Putamen (tissue), 1 donor: Measurements from ENCODE around the gene CKS2.
"Not testable (repeated sequence)": the region's sequence is repeated elsewhere in the genome, so short reads cannot be mapped to it uniquely, and the experiment has no call there.

ENCODE experiments used
- DNase-seq: peaks from one replicate; pipeline ENCODE4 v3.0.0-alpha.2; 2016; ENCODE audit warnings: low spot score

The CKS2 gene

DNA sequence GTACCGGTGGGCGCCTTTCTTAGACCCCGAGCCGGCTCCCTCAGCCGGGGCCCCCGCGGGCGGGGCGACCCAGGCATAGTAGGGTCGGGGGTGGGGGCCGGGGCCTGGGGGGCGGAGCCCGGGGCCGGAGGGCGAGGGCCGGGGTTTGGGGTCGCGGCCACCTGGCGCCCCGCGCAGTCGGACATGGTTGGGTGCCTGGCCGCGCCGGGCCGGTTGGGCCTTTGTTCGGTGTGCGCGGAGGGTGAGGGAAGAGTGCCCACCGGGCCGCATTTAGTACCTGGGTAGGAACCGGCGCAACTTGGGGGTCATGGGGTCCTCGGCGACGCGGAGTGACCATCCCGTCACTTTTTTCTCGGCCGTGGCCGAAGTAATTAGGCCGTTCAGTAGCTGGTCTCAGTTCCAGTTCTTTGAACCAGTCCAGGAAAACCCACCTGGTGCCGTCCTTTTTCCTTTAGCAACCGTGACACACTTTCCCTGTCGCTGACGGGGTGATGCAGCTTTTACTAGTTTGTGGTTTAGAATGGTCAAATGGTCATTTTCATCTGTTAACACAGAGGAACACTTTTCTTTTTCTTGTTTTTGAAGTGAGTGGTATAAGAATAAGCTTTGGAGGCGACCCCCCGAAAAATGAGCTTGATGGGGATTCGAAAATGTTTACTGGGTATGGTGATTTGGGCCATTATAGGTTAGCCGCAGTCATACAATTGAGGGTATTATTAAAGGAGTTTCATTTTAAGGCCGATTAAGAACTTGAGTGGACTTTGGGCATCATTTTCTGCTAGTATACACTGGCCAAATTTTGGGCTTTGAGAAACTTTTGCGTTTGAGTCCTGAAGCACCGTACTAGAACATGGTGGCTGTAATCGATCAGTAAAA lies 589 bp downstream of the CKS2 start:
- no peak for DNase-seq

DNA sequence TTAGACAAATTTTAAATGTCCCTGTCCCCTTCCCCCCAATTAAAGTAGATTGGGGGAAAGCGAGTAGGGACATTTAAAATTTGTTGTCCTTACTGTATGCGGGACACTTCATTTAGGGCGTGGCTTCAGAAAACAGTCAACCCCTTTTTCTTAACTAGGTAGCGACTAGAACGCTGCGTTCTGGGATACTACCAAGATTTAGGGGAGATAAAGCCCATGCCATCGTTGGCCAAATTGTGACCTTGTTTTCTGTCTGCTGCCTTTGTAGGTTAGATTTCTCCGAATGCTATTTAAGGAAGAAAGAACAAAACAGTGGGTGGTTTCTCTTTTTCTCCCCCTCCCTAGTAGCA lies 1.2 kb downstream of the CKS2 start:
- DNase-seq = no peak

DNA sequence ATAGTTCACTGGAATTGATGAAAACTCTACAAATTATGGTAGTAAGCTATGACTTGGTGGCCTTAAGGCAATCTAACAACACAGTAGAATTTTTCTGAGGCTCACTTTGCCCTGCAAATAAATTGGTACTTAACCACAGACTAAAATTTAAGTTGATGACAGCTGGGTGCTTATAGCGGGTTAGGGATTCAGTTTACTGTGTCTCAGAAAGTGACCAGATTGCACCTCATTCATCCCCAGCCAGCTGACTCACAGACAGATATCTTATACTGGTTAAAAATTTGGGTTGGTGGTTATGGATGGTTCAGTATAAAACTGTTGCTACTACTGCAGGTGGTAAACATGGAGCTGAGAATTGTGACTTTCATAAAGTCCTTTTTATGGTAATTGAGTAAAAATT lies 2.8 kb downstream of the CKS2 start:
- DNase-seq = no peak

DNA sequence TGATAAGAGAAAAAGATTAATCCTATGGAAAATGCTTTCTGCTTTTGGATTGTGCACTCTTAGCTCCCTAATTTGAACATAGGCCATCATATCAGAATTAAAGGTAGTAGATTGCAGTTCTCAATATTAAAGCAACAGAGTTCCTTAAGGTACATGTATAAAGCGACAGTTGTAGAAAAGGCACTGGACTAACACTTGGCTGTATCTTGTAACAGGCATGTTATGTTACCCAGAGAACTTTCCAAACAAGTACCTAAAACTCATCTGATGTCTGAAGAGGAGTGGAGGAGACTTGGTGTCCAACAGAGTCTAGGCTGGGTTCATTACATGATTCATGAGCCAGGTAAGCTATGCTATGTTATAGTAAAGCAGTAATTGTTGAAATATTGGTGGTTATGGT lies 4.0 kb downstream of the CKS2 start:
- DNase-seq = no peak

DNA sequence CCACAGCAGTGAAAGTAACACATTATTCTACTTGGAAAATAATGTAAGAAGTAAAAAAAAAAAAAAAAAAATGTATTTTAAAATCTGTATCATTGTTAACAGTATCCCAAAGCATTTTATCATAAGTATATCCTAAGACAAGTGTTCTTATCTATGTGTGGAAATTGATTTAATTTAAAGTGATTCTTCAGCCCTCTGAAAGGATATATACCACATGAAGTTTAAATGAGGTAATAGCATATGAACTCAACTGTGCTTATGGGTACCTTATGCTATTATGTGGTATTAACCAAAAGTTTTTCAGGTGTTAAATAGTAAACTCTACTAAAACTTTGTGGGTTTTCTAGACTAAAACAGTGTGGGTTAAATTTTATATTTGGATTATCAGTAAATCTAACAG lies 4.5 kb downstream of the CKS2 start:
- no peak for DNase-seq

DNA sequence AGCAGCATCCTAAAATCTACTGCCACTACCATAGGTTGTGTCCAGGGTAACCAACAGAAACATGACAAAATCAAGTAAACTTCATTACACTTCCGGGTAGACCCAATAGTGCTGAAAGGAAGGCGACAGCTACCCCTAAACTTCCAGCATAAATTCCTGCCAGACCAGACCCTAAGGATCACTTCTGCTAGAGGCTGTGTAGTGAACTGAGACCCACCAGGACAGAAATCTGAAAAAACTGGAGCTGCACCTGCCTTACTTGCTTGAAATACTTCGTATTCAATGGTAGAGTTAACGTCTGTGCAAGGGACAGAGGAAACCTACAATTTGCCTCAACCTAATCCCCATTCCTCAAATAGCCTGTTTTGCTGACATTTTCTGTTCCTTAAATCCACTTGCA lies 6.3 kb downstream of the CKS2 start:
- DNase-seq = no peak

DNA sequence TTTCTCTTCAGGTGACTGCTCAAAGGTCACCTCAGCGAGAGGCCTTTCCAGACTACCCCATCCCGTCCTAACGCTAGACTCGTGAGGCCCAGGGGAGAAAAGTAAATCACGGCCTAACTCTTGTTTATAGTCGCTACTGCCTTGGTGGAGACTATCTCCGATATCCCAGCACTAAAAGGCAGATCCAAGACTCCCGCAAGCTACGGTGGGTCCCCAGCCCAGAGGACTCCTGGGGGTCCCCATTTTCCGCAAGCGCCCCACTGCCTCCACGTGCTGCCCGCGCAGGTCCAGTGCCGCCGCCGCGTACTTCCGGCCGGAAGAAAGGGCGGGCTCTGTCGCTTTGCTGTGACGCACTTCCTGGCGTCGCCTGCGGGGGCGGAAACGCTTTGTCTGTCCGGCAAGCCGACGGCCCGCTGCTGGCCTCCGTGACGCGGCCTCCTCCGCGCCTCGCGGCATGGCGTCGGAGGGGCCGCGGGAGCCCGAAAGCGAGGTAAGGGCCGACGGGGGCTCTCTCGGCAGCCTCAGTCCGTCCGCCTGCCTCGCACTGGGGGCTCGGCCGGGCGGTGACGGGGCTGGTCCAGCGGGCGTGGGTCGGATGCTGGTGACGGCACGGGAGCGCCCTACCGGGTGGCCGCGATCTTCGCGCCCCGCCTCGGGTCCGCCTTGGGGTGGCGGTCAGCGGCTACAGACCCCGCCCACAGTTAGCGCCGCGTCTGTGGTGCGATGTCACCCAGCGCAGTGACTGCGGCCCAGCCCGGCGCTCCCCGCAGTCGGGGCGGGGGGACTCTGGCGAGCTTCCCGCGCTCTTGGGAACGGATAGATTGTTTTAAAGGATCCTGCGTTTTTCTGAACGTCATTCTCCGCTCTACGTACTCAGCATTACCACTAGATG lies 7.4 kb downstream of the CKS2 start, which contains the start of gene SECISBP2:
Gene SECISBP2, plus strand, starts transcription at position 378 of the 892 bp plus-strand sequence. Its CDS starts 77 bp downstream, at position 455.
- peak; percentile 93 for DNase-seq

DNA sequence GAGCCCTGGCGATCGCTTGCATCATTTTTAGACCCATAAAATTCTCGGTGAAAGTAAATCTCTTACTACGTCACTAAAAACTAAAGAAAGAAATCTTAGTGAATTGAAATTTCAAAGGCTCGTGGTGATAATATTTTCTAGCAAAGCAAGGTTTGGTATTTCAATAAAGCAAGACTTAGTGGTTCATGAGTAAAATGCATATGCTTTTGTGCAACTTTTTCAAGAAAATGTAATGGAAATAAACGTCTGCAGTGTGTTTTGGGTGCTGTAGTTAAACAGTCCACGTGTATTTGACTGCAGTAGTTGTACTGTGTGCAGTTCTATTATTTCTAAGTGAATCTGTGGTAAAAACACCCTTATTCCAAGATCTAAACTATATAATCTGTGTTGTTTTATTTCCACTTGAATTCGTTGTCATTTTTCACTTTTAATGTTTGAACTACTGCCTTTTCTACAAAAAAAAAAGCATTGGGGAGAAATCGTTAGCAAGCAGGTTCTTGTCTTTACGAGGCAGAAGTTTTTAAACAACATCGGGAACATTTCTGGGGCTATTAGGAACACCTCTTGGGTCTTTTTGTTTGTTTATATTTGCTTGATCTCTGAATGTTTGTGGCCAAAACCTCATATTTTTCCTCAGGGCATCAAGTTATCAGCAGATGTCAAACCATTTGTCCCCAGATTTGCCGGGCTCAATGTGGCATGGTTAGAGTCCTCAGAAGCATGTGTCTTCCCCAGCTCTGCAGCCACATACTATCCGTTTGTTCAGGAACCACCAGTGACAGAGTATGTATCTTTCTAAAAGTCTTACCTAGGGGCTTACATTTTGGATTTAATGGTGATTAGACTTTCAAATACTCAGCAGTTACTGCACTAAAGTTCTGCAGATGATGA lies 8.3 kb downstream of the CKS2 start:
- DNase-seq = no peak

DNA sequence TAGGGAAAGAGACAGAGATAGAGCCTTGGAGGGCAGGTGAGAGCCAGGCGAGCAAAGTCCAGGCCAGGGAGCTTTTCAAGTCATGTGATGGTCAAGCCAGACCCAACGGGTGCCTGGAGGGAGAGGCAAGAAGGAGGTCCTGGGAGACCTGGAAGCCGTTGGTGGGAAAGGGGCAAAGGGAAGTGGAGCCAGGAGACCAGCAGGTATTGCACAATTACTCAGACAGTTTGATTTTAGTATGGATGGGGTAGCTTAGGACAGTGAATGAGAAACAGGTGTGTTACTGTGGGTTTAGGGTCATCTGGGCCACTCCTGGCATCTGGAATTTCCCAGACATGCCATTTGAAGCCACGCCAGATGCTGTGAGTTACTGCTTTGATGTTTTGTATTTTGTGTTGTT lies 12.4 kb downstream of the CKS2 start:
- no peak for DNase-seq

DNA sequence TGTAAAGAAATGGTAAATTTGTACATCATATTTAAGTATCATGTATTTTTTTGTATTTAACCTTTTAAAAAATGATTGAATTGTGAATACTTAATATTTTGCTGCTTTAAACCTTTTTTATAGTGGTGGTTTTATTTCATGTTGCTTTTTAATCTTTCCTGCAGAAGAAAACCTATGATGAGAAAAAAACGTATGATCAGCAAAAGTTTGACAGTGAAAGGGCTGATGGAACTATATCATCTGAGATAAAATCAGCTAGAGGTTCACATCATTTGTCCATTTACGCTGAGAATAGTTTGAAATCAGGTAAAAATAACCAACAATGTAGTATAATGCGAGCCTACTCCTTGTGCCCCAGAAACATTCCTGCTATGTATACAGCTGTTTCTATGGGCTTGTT lies 14.7 kb downstream of the CKS2 start:
- no peak for DNase-seq

DNA sequence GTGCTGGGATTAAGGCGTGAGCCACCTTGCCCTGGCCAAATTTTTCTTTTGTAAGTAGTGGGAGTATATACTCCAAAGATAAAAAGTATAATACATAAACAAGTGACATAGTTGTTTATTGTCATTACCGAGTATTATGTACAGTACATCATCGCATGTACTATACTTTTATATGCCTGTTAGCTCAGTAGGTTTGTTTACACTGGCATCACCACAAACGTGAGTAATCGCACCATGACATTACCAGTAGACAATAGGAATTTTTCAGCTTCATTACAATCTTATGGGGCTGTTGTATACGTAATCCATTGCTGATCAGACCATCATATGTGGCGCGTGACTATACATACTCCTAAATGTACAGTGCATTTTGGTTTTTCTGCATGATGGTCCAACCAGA lies 17.1 kb downstream of the CKS2 start:
- no peak for DNase-seq

DNA sequence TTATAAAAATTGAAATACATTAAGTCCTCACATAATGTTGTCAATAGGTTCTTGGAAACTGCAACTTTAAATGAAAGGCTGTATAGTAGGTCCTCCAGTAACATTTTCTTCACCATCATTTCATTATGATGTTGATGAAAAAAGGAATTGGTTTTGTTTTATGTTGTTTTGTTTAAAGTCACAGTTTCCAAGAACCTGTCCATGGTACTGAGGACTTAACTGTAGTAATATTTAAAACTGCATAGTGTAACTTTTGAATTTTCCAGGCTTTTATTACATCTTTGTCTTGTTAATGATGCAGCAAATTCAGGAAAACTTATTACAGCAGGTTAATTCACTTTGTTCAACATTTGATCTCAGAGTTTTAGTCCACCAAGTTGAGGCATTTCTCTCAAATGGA lies 18.9 kb downstream of the CKS2 start:
- DNase-seq = no peak

DNA sequence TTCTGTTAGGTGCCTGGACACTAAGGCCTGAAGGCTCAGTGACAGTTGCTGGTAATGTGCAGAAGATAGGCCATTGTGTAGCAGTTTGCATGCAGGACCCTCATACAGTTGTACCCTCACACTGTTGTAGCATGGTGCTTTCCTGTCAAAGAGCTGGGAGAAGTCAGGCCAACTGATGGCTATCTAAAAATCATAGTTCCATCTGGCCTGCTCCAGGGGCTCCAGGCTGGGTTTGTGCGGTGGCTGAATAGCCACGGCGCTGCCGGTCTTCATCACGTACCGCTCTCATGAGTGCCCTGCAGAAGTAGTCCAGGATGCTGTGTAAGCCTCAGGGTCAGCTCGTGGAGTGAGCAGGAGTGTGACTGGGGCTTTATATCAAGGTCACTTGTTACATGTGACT lies 19.5 kb downstream of the CKS2 start:
- no peak for DNase-seq

DNA sequence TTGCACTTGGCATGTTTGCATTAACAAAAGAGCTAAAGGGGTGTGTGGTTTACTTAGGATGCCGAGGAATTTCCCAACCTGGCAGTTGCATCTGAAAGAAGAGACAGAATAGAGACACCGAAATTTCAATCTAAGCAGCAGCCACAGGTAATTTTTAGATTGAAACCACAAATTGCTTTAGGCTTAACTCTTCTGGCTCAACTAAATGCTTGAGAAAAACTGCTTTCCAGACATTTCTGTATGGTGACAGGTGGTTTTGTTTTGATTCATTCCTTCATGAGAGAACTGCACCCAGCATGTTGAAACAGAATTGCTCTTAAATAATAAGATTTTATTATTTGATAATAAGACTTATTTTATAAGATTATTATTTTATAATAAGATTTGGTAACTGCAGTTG lies 28.8 kb downstream of the CKS2 start:
- no peak for DNase-seq

DNA sequence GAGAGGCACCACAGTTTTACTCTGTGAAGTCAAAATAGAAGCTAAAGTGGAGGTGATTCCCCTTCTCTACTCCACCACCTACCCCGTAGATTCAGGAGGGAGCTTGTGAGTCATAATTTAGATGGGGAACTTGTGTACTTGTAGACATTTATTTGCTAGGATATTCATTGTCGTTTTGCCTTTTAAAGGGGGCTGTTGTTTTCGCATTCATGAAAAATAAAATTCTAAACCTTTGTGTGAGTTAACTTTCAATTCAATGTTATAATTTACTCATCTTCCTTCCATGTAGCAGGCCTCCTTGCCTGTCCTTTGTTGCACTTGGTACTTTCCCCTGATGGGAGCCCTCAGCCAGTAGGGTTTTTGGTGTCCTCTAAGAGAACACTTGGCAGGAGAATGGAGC lies 29.3 kb downstream of the CKS2 start:
- no peak for DNase-seq

DNA sequence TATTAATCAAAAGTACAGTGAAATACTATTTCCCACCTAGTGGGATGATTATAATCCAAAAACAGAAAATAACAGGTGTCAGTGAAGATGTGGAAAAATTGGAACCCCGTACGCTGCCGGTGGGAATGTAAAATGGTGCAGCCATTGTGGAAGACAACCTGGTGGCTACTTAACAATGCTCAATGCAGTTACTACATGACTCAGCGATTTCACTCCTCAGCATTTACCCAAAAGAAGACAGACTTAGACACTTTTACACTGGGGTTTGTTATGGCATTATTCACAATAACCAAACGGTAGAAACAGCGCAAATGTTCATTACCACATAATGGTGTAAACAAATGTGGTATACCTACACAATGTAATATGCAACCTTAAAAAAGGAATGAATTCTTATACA lies 31.2 kb downstream of the CKS2 start:
- DNase-seq = no peak

DNA sequence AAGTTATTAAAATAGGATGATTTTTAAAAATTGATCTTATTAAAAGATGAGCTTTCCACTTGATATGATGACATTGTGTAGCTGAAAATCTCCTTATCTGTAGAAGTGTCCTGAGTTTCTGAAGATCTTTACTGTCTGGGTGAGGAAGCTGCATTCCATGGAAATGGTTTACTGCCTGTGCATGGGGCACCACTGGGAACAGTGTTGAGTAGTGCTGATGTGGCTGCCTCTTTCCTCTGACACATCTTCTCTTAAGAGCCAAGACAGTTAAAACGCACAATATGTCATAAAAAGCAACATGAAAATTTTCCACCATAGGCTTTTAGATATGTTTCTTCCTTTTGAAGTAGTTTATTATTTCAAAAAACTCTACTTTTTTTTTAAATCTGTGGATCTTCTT lies 32.0 kb downstream of the CKS2 start:
- no peak for DNase-seq

DNA sequence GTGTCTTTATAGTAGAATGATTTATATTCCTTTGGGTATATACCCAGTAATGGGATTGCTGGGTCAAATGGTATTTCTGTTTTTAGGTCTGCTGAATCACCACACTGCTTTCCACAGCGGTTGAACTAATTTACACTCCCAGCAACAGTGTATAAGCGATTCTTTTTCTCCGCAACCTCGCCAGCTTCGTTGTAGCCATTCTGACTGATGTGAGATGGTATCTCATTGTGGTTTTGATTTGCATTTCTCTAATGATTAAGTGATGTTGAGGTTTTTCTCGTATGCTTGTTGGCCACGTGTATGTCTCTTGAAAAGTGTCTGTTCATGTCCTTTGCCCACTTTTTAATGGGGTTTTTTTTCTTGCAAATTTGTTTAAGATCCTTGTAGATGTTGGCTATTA lies 32.8 kb downstream of the CKS2 start:
- DNase-seq = not testable (repeated sequence)

DNA sequence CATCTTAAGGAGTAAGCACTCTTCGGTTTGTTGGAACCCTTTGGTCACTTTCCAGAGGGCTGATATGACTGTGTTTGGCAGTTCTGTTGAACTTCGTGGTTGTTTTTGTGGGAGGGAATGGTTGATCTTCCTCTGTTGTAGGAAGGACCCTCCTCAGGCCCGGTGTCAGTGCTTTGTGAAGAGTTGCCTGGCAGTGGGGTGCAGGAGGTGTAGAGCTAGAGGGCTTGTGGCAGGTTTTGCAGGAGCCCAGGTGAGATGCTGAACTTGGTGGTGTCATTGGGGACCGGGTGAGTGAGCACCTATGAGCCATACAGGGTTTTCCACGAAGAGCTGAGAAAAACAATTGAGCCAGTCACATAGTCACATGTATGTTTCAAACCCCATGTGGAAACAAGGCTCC lies 34.5 kb downstream of the CKS2 start:
- no peak for DNase-seq

DNA sequence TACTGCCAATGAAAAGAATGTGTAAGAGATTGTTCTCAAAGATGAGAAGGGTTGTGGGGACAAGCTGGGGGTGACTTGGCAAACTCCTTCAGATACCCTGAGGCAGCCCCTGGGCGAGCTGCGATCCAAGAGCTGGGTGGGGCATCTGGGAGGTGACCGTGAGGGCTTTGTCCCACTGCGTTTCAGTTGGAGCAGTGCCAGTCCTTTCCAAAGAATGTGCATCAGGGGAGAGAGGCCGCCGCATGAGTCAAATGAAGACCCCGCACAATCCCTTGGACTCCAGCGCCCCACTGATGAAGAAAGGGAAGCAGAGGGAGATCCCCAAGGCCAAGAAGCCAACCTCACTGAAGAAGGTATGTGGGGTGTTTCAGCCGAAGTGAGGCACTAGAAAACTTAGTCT lies 35.7 kb downstream of the CKS2 start:
- DNase-seq = no peak

DNA sequence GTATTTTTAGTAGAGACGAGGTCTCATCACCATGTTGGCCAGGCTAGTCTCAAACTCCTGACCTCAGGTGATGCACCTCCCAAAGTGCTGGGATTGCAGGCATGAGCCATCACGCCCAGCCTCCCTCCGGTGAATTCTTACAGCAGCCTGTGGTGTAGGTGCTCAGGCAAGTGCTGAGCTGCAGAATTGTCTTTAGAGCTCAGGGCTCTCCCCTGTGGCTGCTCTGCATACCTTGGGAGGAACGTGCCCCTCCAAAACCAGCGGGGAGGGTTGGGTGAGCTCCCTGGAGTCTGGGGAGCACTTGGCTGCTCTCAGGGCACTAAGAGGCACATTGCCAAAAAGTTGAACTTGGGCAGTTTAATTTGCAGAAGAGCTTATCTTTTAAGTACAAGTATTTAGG lies 36.7 kb downstream of the CKS2 start:
- DNase-seq = no peak

DNA sequence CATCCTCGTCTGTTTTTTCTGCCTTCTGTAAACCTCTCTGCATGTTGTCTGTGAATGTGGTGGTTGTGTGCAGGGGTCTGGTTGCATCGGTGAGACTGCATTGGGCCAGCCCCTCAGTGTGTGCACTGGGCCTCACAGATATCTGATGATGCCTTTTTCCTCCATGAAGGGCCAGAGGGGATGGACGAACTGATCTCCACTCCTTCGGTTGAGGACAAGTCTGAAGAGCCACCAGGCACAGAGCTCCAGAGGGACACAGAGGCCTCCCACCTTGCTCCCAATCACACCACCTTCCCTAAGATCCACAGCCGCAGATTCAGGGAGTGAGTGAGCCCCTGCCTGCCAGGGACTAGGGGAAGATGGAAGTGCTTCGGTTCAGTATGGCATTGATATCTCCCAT lies 38.6 kb downstream of the CKS2 start:
- DNase-seq = no peak
